Amygdala (tissue), 56 donors: ENCODE data around the gene MAP6.

Source experiments
- DNase-seq, 56 donors: peaks; one replicate each; lab custom pipeline; 2025; lab: John Stamatoyannopoulos, UW

The MAP6 gene

DNA sequence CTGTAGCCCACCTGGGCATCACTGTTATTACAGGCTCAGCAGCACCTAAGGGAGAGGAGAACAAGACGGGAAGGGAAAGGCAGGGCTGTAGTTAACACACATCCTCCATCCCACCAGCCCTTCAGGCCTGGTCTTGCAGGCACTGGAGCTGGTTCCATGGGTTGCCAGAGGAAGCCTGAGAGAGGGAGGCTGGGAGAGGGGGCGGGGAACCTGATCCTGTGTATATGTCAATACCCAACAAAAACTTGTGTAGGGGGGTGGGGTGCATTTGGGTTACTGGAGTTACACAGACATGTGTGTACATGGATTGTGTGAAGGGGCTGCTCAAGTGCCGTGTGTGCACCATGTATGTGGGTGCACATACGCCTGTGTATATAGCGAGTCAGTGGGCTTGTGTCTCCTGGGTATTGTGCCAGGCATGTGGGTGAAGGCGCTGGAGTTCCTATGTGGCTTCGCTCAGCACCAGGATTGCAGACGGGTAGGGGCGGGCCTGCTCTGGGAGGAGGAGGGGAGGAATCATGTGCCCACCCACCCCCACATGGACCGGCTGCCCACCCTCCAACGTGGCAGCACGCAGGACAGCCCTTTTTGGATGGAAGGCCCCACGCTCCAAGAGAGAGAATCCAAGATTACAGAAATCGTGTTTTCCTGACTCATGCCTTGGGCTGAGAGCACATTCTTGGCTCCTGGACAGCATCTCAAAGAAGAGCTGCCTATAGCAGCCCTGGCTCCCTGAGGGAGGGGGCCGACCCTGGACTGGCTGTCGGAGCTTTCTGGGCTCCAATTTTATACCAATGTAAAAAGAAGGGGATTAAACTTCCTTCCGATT, 111.0 kb downstream of the MAP6 start:
- DNase-seq = peak in 1 of 56 donors; percentile 17

DNA sequence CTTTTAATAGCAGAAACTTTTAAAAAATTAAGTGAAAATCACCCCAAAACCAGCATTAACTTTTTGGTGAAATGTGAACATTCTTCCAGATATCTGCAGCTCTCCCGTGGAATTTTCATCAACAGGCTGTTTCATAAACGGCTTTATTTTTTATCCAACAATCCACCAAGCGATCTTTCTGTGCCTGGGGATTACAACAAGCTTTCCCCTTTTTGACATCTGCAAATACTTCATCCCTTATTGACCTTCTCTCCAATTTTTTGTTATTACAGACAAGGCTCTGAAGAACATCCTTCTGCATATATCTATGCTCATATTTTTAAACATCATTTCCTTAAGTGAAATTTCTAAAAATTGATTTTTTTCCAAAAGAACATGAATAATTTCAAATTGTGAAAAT, 112.6 kb downstream of the MAP6 start:
- no peak for DNase-seq

GRCh38 chr11:75555079-75555811, 113.6 kb downstream of the MAP6 start:
- peak in 2 of 56 donors; percentile 44 to 62 for DNase-seq

DNA sequence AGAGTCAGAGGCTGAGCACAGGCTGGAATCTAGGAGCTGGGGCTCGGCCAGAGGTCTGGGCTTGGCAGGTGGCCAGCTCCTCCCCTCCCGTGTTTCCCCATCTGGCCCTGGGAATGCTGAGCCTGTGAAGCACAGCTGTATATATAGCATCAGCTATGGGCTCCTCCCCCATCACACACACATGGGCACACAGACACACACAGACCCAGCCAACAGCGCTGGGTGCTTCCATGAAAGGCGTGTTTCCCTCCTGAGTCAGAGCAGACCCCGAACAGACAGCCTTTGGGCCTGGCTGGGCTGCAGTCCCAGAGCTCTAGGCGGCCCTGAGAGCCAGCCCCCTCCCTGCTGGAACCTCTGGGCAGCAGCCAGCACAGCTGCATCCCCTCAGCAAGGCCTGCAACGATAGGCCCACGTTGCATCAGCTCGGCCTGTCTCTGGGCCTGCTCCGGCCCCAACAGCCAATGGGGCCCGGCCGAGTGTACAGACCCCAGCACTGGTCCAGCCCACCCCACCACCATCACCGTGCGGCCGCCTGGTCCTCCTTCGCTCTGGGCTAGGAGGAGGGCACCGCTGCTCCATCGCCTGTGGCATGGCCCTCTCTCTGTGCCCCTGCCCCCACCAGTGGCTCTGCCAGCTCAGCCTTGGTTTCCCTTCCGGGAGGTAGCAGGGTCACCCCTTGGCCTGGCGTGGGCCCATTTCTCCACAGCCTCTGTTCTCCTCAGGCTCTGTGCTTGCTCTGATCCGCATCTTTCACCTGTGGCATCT, 114.4 kb downstream of the MAP6 start:
- DNase-seq = peak; percentile 18 to 98 (median 90)

GRCh38 chr11:75553889-75554257, 115.0 kb downstream of the MAP6 start:
- no peak for DNase-seq

DNA sequence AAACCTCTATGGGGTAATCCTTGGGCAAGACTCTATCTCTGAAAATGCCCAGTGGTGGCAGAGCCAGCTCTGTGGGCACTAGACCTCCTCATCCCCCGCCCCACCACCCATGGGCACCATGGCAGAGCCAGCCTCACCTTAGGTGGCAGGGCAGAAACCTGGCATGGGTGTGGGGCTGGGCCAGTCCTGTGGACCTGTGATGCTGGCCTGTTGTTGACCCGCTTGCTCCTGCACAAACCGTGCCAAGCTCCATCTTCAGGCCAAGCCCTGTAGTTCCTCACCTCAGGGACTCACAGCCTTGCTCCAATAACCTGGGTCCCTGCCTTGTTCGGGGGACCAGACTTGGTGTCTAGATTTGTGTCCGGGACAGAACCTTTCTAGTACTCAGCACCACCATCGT, 115.7 kb downstream of the MAP6 start:
- DNase-seq = no peak

GRCh38 chr11:75549370-75549958, 119.4 kb downstream of the MAP6 start:
- DNase-seq = no peak

DNA sequence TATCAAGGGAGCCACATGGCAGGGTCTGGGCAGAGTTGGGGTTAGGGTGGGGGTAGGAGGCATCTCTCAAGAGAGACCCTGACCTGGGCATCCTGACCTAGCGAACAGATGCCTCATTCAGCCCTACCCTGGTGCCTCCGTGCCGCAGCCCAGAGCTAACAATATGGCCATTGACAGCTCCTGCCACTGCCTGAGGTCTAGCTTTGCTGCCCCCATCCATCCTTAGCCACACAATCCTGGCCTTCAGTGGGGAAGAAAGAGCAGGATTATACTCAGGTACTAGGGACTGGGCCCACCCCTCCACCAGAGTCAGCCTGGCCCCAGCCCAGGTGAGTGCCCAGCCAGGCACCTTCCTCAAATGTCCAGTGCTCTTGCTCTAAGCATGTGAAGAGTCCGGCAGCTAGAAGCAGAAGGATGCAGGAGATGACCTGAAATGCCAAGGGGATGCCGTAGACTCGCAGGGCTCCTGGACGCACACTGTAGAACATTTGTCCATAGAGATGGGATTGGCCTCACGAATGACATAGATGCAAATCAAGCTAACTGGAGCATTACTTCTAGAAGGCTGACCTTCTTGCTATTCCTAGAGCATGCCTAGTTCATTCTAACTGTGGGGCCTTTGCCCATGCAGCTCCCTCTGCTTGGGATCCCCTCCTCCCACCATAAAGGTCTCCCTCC, 120.1 kb downstream of the MAP6 start:
- DNase-seq = no peak

GRCh38 chr11:75547617-75548058, 121.2 kb downstream of the MAP6 start:
- DNase-seq = peak in 38 of 56 donors; percentile 7 to 72 (median 37)

DNA sequence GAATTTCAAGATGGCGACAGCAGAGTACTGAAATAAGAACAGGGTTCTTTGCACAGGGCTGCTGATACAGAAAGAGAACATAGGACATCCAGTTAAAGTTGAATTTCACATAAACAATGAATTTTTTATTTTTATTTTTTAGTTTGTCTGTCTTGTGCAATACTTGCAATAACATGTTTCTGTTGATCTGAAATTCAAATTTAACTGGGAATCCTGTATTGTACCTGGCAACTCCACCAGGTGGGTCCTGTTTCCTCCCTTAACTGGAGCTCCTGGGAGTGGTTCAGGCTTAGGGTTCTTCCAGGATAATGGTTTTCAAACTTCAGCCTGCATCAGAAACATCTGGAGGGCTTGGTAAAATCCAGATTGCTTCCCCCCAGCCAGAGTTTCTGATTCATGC, 121.7 kb downstream of the MAP6 start:
- DNase-seq = no peak

DNA sequence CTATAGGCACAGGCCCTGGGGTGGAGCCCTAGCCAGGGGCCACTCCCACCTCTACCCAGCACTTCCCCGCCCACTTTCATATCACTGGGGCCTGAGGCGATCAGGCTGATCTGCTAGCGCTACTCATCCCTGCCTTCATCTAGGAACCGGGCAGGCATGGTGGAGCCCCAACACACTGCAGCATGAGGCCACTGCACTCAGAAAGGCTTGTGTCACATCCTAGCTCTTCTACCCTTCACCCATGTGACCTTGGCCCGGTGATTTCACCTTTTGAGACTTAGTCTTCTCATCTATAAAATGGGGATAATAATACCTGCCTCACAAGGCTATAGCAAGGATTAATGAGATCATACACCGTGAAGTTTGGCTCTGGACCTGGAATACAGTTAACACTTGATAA, 125.0 kb downstream of the MAP6 start:
- no peak for DNase-seq

GRCh38 chr11:75542088-75542438, 126.8 kb downstream of the MAP6 start:
- no peak for DNase-seq

DNA sequence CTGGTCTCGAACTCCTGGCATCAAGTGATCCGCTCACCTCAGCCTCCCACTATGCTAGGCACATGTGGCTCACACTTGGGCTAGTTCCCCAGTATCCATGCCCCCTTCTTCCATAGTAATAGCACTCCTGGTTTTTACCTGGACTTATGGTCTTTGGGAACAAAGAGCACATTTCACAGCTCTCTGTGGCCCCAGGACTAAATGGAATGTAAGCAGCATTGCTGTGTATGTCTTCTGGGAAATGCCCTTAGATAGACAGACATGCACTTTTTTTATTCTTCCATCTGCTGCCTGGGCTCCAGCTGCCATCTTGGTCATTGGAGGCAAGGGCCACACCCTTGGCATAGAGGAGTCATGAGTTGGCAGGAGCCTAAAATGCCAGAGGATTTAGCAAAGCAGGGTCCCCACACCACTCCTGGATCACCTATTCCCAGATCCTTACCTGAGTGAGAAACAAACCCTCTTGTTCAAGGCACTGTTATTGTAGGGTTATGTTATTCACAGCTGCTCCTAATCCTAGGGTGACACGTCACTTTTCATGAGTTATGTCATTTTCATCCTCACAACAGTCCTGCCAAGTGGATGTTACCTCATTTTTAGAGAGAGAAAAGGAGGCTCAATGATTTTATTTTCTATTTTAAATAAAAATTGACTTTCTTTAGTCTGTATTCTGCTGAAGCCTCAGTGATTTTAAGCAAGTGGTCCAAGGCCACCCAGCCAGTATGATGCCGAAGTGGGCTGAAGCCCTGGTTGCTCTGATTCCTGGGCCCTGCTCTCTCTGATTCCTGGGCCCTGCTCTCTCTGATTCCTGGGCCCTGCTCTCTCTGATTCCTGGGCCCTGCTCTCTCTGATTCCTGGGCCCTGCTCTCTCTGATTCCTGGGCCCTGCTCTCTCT, 127.4 kb downstream of the MAP6 start:
- DNase-seq = no peak

DNA sequence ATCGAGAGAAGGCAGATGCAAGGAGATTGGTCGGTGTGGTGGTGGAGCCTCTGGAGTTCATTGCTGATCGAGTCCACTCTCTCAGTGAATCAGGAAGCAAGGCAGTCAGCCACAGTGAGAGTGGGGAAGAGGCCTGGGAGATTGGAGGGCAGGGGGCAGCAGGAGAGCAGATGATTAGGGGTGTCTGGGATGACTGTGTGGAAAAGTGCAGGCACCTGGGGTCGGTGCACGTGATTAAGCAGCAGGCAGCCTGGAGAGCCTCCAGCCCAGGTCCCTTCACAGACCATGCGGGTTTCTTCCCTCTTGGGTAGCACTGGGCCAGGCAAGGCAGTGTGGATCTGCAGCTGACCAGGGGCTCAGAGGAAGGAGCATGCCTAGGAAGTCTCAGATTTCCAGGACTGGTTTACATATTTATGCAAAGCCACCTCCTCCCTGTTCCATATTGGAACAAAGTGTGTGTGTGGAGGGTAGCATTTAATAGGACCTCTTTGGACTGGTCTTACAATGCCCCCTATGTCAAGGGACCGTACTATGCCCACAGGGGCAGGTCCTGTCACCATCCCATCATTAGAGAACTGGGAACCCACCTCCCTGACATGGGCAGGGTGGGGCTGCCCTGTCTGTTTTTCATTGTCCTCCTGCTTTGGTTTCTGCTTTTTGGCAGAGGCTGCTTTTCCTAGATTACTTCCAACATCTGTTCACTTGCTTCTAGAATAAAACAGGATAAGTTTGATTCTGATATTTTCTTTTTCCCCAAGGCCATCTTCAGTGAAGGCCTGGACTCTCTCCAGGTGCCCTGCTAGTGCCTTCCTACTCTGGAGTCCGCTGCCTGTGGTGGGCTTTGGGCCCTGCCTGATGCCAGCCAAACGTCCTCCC, 129.1 kb downstream of the MAP6 start:
- DNase-seq = no peak

GRCh38 chr11:75538150-75538942, 130.5 kb downstream of the MAP6 start:
- DNase-seq = no peak

- DNase-seq = no peak
Measured at GRCh38 chr11:75537740-75538139, 131.1 kb downstream of the MAP6 start.
